GM19438 (cell line): Measurements from ENCODE around the gene TCN1.
"Not testable (repeated sequence)": the region's sequence is repeated elsewhere in the genome, so short reads cannot be mapped to it uniquely, and the experiment has no call there.

Source experiments
- ATAC-seq: cut with Tn5 transposase; IDR thresholded peaks from one replicate; pipeline ENCODE4 v1.9.1; 2021; ENCODE audit warnings: low read depth; ENCODE audit not compliant: unreplicated experiment

The TCN1 gene

GRCh38 chr11:59857439-59858434 is 8.6 kb downstream of the TCN1 start:
- no peak for ATAC-seq

GRCh38 chr11:59854871-59855270 is 11.4 kb downstream of the TCN1 start:
- ATAC-seq, result no peak

- not testable (repeated sequence) for ATAC-seq
These were observed 14.9 kb downstream of the TCN1 start for GRCh38 chr11:59851416-59851815.

- not testable (repeated sequence) for ATAC-seq
These were observed 16.7 kb downstream of the TCN1 start for GRCh38 chr11:59849551-59849950.

GRCh38 chr11:59849129-59849528 is 17.2 kb downstream of the TCN1 start:
- ATAC-seq, result no peak

GRCh38 chr11:59848439-59848838 is 17.8 kb downstream of the TCN1 start:
- not testable (repeated sequence) for ATAC-seq

GRCh38 chr11:59847626-59848025 is 18.7 kb downstream of the TCN1 start:
- no peak for ATAC-seq

GRCh38 chr11:59846556-59846955 is 19.7 kb downstream of the TCN1 start:
- ATAC-seq, result no peak

GRCh38 chr11:59845399-59845798 is 20.9 kb downstream of the TCN1 start, which contains the start of gene CBLIF:
CBLIF (minus strand) TSS chr11:59845499; CDS start chr11:59845453, 46 bp downstream.
- ATAC-seq, result no peak

GRCh38 chr11:59842316-59842715 is 24.0 kb downstream of the TCN1 start:
- ATAC-seq, result no peak

- ATAC-seq, result peak; percentile 75
These were observed 24.8 kb downstream of the TCN1 start for GRCh38 chr11:59841514-59841913.

- ATAC-seq, result no peak
These were observed 26.7 kb downstream of the TCN1 start for GRCh38 chr11:59839615-59840014.

- ATAC-seq, result no peak
These were observed 32.7 kb downstream of the TCN1 start for GRCh38 chr11:59833602-59834001.

- no peak for ATAC-seq
These were observed 36.9 kb downstream of the TCN1 start for GRCh38 chr11:59829358-59829757.

- ATAC-seq, result peak; percentile 85
These were observed 43.2 kb downstream of the TCN1 start for GRCh38 chr11:59822989-59823566.

GRCh38 chr11:59818572-59818971 is 47.7 kb downstream of the TCN1 start:
- no peak for ATAC-seq

- ATAC-seq, result not testable (repeated sequence)
These were observed 49.9 kb downstream of the TCN1 start for GRCh38 chr11:59816434-59816833.

- ATAC-seq, result no peak
These were observed 50.5 kb downstream of the TCN1 start for GRCh38 chr11:59815754-59816153.

- no peak for ATAC-seq
These were observed 52.3 kb downstream of the TCN1 start for GRCh38 chr11:59814021-59814420.

GRCh38 chr11:59813364-59813763 is 52.9 kb downstream of the TCN1 start:
- ATAC-seq, result no peak

GRCh38 chr11:59812220-59812619 is 54.1 kb downstream of the TCN1 start:
- ATAC-seq, result no peak

- ATAC-seq, result no peak
These were observed 55.4 kb downstream of the TCN1 start for GRCh38 chr11:59810911-59811259.
